Kidney epithelial cell (primary cell): ENCODE measurements around the gene SPRR1A. TPM values are rescaled to one million over a fixed set of nuclear protein-coding genes. Genes with fewer than 3 reads are reported as not detected.

Source experiments
- DNase-seq: peaks from one replicate; pipeline ENCODE4 v3.0.0-alpha.2; 2010; ENCODE audit warnings: low read depth
- H3K27me3 ChIP-seq: 2 replicates; pipeline ENCODE4 v1.6.0; 2011; ENCODE audit warnings: low read length; ENCODE audit not compliant: control insufficient read depth, insufficient read depth
- H3K36me3 ChIP-seq: 2 replicates; pipeline ENCODE4 v1.5.1; 2011; ENCODE audit warnings: low read length; ENCODE audit not compliant: control insufficient read depth, insufficient read depth
- H3K4me3 ChIP-seq: 2 replicates; pipeline ENCODE4 v1.5.1; 2011; ENCODE audit warnings: low read depth, mild to moderate bottlenecking, control low read depth, low read length
- total RNA-seq: library from RNA; depleted of rRNA; stranded (reverse); fragments of >200 nt; gene quantifications from 2 replicates; pipeline ENCODE4 v1.2.3, GENCODE V29; 2015
- TF ChIP-seq, protein P1 (sequence below): IDR thresholded peaks from 2 replicates; pipeline ENCODE4 v1.5.1; 2011; ENCODE audit warnings: mild to moderate bottlenecking, moderate library complexity, low read length, control low read depth, inconsistent platforms; ENCODE audit not compliant: insufficient read depth, poor library complexity, severe bottlenecking

Gene SPRR1A, protein sequence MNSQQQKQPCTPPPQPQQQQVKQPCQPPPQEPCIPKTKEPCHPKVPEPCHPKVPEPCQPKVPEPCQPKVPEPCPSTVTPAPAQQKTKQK
- total RNA-seq = not detected in 2 replicates

DNA sequence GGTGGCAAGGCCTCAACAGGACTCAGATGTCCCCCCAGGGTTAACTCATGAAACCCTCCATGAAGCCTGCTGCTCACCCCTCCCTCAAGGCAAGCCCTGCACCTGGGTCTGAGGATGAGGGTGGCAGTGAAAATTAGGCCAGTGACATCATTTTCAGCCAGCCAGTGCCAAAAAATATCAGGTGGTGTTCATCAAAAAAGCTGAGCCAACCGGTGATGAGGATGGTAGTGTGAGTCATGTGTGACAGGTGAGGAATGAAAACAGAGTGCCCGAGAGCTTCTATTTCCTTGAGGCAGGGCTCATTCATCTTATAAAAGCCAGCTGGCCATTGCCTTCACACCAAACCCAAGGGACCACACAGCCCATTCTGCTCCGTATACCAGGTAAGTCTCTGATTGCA is at the start of gene SPRR1A:
Gene SPRR1A (plus strand): TSS at position 339 of the 400 bp plus-strand sequence. CDS start 1,150 bp downstream, outside the sequence.
- no peaks in the 10 kb centered on the region for H3K36me3 ChIP-seq
- TF ChIP-seq, protein P1, sequence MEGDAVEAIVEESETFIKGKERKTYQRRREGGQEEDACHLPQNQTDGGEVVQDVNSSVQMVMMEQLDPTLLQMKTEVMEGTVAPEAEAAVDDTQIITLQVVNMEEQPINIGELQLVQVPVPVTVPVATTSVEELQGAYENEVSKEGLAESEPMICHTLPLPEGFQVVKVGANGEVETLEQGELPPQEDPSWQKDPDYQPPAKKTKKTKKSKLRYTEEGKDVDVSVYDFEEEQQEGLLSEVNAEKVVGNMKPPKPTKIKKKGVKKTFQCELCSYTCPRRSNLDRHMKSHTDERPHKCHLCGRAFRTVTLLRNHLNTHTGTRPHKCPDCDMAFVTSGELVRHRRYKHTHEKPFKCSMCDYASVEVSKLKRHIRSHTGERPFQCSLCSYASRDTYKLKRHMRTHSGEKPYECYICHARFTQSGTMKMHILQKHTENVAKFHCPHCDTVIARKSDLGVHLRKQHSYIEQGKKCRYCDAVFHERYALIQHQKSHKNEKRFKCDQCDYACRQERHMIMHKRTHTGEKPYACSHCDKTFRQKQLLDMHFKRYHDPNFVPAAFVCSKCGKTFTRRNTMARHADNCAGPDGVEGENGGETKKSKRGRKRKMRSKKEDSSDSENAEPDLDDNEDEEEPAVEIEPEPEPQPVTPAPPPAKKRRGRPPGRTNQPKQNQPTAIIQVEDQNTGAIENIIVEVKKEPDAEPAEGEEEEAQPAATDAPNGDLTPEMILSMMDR = no peak
- no peaks in the 10 kb centered on the region for H3K27me3 ChIP-seq
- H3K4me3 ChIP-seq = no peak within 1 kb of the TSS
- DNase-seq = no peak

DNA sequence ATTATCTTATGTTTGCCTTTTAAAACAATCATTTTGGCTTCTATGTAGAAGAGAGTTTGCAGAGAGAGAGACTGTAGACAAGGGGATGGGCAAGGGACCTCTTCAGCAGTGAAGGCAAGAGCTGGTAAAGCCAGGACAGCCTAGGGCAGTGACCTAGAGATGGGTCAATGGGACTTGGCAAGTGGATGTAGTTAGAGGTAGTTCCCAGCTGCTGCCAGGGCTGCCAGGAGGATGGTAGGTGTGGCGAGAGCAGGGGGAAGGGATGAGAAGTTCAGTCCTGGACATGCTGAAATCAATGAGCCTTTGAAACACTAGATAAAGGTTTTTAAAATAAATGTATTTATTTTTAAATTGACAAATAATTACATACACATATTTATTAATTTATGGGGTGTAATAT is 43.3 kb upstream of the SPRR1A start:
- Histone ChIP-seq H3K27me3 (no peaks in the 10 kb centered on the region), H3K4me3 (no peak overlapping the region), H3K36me3 (no peaks in the 10 kb centered on the region)
- TF ChIP-seq, protein P1 = no peak
- no peak for DNase-seq

DNA sequence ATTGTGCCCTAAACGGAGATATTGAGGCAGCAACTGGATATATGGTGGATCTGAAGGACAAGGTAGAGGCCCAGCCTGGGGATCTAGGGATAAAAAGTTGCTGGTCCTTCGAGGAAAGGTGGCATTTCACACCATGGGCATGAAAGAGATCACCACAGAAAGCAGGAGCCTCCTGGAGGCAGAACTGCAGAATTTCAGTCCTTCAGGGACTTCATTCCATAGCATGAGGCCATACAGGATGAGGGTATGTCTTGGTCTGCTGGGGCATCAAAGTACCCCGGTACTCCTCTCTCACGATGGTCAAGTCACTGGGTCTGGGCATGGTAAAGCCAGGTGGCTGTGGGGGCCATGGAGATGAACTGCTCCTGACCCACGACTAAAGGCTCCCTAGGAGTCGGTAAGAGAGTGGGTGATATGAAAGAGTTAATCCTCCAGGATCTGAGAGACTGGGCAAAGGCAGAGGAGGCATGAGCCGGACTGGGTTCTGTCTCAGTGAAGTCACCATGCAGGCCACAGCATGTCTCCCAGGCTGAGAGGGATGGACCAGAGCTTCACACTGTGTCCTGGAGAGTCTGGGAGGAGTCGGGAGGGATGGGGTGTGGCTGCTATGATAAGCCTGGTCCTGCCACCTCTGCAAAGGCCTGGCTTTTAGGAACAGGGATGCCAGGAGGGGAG is 42.7 kb upstream of the SPRR1A start:
- DNase-seq = no peak
- Histone ChIP-seq H3K4me3 (no peak overlapping the region), H3K27me3 (no peaks in the 10 kb centered on the region), H3K36me3 (no peaks in the 10 kb centered on the region)
- TF ChIP-seq, protein P1 = no peak

DNA sequence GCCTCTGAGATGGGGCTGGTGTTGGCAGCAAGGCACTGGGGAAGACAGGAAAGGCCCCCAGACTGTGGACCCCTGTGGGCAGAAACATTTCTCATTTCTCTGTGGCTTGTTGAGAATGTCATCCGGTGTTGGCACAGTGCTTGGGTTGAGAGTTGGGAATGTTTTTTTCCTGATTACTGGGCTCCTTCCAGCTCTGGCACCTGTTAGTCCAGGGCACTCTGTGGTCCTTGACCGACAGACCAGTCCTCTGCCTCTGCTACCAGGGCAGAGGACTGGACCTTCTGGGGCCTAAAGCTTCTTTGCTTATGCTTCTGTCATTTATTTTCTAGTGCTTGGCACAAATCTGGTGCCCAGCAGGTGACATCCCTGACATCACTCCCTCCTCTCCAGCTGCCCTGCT is 41.7 kb upstream of the SPRR1A start:
- TF ChIP-seq, protein P1 = no peak

DNA sequence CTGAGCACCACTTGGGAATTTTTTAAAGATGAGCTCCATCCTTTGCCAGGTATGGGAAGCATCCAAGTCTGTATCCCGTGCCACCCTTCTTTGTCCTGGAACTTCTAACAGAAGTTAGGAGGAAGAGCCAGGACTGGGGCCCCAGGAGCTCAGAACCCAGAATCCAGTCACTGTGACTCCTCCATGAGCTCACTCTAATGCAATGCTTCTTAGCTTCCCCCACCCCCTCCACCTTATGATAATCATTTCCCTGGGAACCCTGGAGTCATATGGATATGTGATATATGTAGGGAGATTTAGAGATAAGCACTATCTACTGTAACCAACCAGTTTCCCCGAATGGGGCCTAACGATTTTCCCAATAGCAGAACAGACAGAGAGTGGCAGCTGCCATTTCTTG is 37.6 kb upstream of the SPRR1A start:
- no peaks in the 10 kb centered on the region for H3K36me3 ChIP-seq
- TF ChIP-seq, protein P1 = no peak
- H3K4me3 ChIP-seq = no peak overlapping the region
- no peaks in the 10 kb centered on the region for H3K27me3 ChIP-seq
- DNase-seq = no peak

More for the DNA sequence above, 41.7 kb upstream of the SPRR1A start:
- DNase-seq = no peak
- H3K27me3 ChIP-seq = no peaks in the 10 kb centered on the region
- H3K36me3 ChIP-seq = no peaks in the 10 kb centered on the region
- no peak overlapping the region for H3K4me3 ChIP-seq
